RKO (cell line): ENCODE measurements around the gene ARHGAP32.

Source experiments
- DNase-seq: peaks from one replicate; pipeline ENCODE4 v3.0.0-alpha.2; 2016; ENCODE audit warnings: low spot score

Gene ARHGAP32

DNA sequence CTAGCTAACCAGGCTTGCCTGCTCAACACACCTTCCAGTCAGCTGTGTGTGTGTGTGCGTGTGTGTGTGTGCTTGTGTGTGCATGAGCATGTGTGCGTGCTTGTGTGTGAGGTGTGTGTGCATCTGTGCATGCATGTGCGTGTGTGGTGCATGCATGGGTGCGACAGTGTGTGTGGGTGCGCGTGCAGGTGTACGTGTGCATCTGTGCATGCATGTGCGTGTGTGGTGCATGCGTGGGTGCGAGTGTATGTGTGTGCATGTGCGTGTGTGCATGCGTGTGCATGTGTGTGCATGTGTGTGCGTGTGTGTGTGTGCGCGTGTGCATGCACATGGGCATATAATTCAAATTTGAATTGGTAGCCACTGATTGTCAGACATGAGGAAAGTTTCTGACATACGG lies 239.0 kb downstream of the ARHGAP32 start:
- no peak for DNase-seq

DNA sequence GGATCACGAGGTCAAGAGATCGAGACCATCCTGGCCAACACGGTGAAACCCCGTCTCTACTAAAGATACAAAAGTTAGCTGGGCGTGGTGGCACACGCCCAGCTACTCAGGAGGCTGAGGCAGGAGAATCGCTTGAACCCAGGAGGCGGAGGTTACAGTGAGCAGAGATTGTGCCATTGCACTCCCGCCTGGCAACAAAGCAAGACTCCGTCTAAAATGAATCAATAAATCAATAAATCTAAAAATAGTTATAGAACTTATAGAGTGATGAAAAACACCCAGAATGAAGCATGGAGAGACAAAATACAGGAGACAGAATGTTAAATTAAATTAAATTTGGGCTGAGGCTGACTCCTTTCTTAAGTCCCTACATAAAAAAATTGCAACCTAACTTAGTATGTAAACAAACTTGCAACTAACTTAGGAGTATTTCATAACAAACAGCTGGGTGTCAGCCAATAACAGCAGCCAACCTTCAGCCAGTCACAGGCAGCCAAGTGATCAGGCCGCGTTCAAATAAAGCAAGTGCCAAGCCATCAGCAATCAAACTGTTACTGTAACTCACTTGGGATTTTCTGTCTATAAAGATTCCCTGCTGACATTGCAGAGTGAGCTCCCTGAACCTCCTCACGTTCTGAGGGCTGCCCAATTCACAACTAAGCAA lies 242.2 kb downstream of the ARHGAP32 start:
- DNase-seq, result no peak

DNA sequence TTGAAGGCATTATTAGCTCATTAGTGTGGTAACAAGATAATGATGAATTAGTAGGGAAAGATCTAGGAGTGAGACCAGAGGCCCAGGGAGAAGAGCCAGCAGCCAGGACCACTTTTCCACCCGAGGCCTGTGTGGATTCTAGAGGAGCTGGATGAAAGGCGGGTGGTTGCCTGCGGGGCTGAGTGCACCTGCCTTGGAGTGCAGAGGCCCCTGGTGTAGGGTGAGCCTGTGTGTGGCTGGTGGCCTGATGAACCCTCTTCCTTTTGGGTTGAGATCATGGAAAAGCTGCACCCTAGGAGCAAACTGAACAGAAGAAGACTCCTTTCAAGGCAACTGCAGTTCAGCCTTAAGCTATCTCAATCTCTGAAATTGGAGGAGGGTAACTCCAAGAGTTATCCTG lies 243.5 kb downstream of the ARHGAP32 start:
- no peak for DNase-seq

DNA sequence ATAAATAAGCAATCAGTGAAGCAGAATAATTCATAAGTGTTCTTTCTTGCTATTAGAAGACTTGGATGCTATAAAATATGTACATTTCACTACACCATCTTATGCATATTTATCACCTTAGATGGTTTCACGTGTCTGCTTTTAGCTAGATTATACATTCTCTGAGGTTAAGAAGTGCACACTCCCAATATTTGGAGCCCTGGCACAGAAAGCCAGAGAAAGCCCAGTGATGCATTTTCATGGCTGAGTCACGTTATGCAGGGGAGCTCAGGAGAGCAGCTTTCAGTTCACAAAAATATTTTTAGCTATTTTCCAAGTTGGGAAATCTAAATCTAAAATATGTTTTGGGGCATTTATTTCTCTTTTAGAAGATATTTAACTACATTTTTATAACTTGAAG lies 244.4 kb downstream of the ARHGAP32 start:
- no peak for DNase-seq

DNA sequence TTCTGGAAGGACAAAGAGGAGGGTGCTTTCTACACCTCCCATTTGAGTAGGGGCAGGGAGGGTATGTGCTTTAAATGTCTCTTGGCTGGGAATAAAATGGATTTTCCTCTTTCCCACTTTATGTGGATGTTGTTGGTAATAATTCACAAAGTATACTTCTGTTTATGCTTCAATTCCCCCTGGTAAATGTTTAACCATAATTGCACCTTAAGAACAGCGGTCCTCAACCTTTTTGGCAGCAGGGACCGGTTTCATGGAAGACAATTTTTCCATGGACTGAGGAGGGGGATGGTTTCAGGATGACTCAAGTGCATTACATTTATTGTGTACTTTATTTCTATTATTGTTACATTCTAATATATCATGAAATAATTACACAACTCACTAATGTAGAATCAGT lies 245.5 kb downstream of the ARHGAP32 start:
- no peak for DNase-seq

DNA sequence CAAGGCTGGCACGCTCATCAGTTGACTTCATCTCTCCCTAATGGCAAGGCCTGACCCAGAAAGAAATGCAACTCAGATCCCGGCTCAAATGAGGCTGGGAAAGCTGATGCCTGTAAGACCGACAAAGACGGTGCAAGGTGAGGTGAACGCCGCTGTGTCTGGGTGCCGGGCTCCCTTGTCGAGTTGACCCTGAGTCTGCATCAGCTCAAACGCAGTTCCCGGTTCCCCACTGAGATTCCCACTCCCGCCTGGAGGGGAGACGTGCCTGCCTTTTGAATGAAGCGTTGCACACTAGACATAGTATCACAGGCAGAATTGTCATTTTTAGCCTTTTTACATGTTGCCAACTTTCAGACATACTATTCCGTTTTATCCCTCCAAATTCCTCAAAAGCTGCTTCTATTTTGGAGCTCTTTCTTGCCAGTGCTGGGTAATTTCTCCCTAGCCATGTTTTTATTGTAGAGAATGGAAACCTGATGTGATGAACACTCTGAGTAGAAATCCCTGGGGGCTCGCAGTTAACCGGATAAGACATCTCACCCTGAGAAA lies 248.6 kb downstream of the ARHGAP32 start:
- DNase-seq, result no peak

DNA sequence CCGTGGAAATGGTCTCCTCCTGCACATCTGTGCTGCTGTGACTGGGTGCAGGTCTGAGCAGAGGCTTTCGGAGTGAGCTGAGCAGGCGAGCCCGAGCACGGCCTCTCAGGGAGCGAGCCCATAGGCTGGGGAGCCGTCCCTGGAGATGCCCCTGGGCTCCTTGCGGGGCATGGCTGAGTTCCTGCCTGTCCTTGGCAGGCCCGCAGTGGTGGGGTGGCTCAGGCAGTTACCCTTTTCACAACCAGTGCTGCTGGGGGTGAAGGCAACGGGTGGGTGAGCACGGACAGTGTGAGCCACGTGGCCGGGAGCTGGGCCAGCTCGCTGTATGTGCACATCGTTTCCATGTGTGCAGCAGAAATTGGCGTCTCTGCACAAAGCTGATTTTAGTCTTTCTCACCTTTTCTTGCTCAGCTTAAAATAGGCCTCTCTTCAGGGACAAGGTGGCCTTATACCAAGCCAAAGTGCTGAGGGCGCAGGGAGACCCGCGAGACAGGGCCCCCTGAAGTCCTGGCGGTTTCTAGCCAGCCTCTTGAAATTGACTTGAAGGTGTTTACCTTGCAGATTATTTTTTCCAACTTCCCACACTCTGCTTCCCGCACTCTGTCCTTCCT lies 249.2 kb downstream of the ARHGAP32 start, which contains the start of gene TP53AIP1:
Gene TP53AIP1 (minus strand): TSS at position 55 of the 611 bp plus-strand sequence. CDS start 5,053 bp downstream, outside the sequence.
- no peak for DNase-seq

DNA sequence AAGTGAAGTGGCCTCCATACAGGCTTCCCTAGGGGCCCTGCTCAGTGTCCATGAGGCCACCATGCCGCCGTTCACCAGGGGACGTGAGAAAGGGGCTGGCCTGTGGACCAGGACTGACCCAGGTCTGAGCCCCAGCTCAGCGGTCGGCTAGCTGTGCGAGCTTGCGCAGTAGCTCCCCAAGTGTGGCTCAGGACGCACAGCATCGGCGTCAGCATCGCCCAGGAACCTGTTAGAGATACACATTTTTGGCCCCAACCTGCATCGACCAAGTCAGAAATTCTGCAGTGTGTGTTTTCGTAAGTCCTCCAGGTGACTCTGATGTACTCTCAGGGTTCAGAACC lies 249.9 kb downstream of the ARHGAP32 start:
- no peak for DNase-seq

DNA sequence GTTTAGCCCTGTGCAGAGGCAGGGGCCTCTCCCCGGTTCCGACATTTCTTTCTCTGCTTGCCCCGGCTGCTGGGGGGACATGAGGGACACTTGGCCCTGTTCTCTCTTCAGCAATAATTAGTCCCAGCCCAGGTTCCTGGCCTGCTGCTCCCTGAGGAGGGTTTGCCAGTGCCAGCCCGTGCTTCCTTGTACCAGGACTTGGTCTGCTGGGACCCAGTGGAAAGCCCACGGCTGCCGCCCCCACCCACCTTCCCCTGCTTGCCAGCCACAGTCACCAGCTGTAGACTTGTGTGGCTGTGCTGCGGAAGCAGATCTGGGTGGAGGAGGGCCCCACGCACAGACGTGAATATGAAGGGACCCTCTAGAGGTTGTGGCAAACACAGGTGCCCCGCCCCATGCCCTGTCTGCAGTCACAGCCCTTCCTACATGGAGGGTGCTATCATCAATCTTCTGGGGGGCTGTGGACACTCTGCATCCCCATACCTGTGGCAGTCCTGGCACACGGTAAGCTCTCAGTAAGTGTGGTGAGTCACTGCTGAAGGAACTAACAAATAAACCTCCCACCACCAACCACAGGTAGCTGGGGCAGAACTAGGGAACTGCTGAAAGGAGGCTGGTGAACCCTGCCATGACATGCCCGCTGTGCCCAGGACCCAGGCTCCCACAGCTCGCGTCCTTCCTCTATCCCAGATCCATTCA lies 250.4 kb downstream of the ARHGAP32 start:
- no peak for DNase-seq

DNA sequence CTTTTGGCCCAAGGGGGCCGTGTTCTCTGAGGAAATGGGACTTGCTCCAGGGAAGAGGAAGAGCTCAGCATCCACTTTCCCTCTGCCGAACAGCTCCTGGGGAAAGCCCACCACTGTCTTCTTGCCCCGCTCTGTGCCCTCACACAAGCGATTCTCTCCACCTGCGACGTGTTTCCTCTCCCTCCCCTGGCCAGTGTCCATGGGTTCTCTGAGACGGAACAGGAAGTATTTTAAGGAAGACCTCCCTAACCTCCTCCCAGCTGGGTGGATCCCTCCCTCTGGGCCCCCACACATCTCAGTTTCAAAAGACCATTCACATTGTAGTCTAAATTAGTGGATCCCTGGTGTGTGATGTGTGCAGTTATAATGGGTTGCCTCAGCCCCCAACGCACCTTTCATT lies 251.0 kb downstream of the ARHGAP32 start:
- DNase-seq, result no peak

DNA sequence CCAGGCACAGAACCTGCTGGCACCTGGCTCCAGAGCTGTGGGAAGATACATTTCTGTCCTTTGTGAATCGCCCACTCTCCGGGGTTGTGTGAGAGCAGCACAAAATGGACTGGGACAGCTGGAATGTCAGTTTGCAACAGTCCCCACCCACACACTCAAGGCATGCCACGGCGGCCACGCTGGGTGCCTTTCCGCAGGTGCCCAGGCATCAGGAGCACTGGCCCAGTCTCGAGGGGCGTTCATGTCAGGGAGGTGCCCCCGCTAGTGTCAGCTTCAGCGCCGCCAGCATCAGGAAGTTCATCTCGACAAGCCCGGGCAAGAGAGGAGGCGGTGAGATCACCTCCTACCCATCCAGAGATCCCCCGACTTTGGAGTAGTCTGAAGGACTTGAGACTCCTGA lies 251.5 kb downstream of the ARHGAP32 start:
- DNase-seq, result no peak

DNA sequence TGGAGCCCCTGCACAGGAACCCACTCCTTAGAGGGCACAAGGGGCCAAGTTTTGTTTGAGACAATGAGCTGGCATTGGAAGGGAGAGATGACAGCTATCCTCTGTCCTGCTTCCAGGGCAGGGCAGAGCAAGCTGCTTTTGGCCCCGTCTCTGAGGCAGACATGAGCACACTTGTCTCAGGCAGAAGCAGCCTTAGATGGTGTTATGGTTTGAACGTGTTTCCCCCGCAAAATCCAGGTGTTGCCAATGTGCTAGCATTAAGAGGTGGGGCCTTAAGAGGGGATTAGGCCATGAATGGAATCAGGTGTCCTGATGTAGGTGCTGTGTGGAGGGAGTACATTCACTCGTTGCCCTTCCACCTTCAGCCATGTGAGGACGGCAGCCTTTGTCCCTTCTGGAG lies 252.0 kb downstream of the ARHGAP32 start:
- DNase-seq, result no peak

DNA sequence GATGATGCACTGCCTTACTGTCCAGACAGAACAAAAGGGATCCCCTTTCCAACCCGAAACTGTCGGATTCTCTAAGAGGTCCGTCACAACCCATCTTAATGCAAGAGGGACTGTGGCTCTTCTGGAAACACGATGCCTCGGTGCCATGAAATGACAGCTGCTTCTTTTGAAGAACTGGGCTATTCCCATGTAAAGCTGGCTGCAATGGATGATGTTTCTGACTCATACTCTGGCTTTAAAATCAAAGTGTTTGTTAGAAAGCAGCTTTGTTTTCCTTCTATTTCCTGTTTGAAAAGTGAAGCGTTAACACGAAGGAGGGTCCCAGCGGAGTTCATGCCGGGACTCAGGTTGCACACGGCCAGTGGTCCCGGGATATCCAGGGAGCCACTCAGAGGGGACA lies 252.5 kb downstream of the ARHGAP32 start:
- no peak for DNase-seq

DNA sequence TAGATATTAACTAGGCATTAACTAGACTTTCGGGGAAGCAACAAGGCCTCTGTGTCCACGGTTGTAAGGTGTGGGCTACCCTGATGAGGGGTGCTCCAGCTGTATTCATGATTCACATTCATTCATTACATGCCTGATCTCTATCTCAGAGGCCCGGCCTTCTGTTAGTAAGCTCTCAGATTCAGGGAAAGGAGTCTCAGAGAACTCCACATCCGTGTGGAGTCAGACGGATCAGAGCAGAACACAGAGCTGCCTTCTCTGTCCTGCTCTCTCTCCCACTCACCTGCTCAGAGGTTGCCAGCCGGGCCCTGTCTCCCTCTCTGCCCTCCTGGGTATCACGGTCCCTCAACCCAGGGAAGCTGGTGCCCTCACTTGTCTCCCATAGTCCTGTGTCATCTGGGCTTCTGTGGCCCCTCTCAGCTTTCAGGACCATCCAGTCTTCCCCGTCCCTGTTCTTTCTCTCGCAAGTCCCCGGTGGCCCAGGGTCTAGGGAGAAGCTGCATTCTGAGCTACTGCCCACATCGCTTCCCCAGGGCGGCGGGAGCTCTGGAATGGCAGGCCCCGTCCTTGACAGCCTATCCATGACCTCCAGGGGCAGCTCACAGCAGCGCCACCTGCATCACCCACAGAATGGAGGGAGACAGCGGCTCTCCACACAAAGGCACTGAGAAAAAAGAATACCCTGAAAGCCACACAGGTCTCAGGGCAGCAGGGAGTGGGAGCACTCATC lies 253.8 kb downstream of the ARHGAP32 start:
- DNase-seq, result no peak

DNA sequence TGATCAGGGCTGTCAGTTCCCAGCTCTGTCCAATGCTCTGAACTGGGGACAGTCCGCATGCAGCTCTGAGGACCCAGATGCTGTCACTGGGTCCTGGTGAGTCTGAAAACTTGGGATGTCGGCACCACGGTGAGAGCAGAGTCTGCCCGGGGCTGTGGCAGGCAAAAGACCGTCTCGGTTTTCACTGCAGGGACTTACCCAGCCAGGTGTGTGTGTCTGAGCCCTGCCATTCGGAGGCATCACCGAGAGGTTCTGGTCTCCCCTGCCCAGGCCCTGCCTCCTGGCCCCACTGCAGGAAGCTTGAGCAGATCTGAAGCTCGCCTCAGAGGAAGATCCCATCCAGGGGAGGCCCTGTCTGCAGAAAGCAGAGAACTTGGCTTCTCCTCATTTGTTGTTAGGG lies 254.6 kb downstream of the ARHGAP32 start:
- DNase-seq, result no peak

DNA sequence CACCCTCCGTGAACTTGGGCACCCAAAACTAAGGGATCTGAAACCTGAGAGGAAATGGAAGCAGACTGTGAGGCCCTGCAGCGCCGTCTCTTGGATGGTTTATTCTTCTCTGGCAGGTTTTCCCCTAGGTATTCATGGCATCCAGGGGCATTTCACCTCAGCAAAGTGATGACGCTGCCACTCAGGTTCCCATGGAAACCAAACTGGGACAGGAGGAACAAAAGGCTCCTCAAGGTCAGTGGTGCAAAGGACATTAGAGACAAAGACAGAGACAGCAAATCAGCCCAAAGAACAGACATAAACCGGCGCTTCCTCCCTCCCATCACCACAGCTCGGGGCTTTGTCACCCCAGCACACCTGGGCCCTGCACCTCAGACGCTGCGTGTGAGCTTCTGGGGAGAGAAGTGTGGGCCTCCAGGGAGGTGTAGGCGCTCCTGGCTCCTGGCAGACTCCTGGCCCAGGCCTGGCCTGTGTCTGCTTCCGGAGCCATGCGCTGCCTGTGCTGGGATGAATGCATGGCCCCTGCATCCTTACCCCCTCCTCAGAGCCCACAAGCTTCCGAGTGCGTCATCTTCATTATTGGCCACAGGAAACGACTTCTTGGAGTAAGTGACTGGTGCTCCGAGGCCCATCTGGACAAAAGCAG lies 255.4 kb downstream of the ARHGAP32 start:
- DNase-seq, result no peak

DNA sequence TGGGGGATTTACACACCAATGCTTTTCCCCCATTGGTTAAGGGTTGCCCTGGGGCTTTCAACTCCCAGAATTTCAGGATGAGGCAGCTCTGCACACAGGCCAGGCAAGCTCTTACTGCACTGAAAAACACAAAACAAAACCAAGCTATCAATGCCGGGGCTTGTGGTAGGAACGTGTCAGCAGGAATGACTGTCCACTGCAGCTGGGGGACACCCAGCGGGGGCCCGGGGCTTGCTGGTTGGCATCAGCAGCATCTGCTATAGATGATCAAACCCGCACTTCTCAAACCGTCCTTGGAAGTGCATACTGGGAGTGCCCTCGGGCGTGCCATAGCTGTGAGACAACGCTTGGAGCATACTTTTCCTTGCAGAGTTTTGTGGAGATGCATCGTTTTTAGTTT lies 257.2 kb downstream of the ARHGAP32 start:
- no peak for DNase-seq

DNA sequence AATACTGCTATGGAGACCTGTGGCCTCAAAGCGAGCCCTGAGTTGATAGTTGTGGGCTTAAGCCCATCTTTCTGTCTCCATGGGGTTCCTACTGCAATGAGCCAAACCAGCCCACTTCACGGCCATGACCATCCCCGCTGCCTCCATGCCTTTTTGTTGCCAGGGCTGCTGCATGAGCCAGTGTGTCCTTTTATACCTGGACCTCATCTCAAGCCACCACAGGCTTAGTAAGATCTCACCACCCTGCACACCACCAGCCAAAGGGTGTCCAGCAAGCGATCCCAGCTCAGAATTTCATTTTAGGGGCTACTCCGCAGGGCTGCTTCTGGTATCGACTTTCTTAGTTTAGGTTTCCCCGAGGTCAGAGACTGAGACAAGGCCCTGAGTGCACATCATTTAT lies 257.8 kb downstream of the ARHGAP32 start:
- DNase-seq, result no peak

DNA sequence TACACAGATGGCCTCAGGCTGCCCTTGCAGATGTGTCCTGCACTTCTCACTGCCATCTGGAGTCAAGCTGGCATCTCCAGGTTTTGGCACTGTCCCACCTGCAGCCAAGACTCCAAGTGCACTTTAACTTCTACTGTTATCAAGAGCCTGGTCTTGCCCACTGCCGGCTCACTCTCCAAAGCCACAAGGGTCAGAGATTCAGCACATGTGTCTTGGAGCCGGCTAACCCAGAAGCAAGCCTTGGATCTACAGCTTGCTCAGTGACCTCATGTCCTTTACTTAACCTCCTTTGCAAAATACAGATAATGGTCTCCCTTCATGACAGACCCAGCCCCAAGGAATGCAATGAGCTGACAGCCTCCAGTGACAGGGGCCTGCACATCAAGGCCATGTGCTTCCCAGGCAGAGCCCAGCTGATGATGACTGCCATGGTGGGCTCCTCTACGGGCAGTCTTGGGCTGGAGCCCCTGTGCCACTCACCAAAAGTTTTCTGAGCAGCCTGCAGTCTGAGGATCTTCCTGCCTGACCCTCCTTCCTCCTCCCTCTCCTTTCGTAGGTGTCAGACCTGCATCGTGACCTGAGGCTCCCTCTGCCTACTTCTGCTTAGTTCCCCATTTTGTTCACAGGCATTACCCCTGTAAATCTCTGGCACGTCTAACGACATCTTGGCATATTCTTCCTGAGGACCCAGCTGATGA lies 258.5 kb downstream of the ARHGAP32 start:
- DNase-seq, result no peak

DNA sequence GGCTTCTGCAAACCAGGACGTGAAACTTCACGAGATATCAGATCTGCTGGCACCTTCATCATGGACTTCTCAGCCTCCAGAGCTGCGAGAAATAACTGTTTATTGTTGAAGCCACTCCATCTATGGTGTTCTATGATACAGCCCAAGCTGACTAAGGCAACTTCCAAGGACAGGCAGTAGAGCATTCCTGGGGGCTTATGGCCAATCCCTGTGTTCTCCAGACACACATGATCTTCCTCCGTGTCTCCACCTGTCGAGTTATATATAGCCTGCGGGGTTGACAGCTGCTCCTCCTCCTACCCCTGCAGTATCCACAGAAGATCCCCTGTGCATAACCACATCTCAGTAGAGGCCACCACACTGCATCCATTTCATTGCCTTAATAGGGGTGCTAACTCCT lies 260.5 kb downstream of the ARHGAP32 start:
- no peak for DNase-seq

DNA sequence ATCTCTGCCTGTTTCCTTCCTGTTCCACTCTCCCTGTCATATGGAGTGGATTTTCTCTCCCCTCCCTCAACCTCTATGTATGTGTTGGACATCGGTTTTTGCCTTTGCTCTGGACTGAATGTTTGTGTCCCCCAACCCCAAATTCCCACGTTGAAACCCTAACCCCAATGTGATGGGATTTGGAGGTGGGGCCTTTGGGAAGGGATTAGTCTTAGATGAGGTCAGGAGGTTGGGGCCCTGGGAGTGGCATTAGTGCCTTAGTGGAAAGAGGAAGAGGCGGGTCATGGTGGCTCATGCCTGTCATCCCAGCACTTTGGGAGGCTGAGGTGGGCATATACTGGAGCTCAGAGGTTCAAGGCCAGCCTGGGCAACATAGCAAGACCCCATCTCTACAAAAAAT lies 261.1 kb downstream of the ARHGAP32 start:
- no peak for DNase-seq
